CD4-positive, alpha-beta T cell treated with Interleukin-2 at 100 ng/mL for 4 hours (primary cell): ENCODE data around the gene PTPRN2.
"Not testable (repeated sequence)": the region's sequence is repeated elsewhere in the genome, so short reads cannot be mapped to it uniquely, and the experiment has no call there.

ENCODE experiments used
- DNase-seq: peaks from one replicate; pipeline ENCODE4 v3.0.0-alpha.2; 2020; ENCODE audit warnings: low spot score

PTPRN2 gene

DNA sequence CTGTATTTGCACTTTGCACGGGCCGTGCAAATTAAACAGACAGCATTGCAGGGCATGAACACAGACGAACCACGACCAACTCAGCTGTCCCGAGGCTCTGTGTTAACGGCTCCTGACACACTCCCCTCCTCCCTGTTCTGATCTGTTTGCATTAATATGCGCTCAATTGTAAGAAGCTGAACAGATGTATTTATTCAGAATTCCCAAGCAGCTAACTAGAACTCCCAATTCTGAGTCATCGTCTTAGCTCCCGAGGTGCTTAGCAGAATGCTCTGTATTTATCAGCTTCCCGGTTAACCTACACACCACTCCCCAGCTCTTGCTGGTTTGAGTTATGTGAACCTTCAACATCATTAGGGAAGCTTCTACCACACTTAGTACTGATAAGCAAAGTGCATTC lies 286.4 kb downstream of the PTPRN2 start:
- no peak for DNase-seq

GRCh38 chr7:158300427-158300826 lies 287.2 kb downstream of the PTPRN2 start:
- no peak for DNase-seq

DNA sequence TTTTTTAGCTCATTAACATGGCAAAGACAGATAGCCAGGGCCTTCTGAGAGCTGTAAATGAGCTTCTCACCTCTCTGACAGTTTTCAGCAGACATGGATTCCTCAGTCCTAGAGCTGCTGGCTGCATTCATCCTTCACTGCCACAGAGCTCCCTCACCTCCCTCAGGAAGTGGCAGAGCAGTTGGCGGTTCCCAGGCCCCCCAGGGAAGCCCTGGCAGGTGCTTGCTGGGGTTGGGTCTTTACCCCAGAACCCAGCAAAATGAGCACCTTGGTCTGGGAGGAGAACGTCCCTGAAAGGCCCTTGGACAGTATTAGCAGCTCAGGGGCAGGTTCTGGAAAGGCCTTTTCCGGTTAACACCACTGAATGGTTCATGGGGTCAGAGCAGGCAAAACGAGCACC lies 288.0 kb downstream of the PTPRN2 start:
- DNase-seq, result no peak

DNA sequence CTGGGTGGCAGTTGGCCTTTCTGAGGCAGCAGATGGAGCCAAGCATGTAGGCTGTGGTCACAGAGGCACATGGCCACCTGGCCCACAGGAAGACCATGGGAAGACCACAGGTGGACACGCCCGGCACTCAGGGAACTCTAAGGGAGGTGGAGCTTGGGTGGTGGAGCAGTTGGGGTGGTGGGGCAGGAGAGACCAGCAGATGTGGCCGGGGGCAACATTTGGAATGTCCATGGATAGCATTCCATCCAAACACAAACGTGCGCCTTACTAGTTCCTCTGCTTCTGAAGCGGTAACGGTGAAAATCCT lies 290.9 kb downstream of the PTPRN2 start:
- no peak for DNase-seq

DNA sequence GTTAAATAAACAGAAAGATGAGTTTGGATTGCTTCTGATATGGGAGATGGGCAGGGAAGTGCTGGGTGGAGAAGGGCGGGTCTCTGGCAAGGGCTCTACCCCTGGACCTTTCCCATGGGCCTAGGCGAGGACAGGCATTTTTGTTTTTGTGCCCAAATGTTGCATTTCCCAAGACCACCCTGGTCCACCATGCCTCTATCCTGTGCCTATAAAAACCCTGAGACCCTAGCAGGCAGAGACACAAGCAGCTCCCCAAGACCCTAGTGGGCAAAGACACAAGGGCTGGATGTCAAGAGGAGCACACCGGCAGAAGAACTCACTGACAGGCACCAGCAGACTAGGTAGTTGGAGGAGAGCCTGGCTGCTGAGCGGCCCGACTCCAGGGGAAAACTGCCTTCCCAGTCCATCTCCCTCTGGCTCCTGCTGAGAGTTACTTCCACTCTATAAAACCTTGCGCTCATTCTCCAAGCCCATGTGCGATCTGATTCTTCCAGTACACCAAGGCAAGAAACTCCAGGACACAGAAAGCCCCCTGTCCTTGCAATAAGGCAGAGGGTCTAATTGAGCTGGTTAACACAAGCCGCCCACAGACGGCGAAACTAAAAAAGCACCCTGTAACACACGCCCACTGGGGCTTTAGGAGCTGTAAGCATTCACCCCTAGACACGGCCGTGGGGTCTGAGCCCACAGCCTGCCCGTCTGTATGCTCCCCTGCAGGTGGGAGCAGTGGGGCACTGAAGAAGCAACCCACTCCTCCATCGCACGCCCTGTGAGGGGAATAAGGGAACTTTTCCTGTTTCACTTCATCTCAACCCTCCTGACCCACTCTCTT lies 291.4 kb downstream of the PTPRN2 start:
- DNase-seq, result no peak

DNA sequence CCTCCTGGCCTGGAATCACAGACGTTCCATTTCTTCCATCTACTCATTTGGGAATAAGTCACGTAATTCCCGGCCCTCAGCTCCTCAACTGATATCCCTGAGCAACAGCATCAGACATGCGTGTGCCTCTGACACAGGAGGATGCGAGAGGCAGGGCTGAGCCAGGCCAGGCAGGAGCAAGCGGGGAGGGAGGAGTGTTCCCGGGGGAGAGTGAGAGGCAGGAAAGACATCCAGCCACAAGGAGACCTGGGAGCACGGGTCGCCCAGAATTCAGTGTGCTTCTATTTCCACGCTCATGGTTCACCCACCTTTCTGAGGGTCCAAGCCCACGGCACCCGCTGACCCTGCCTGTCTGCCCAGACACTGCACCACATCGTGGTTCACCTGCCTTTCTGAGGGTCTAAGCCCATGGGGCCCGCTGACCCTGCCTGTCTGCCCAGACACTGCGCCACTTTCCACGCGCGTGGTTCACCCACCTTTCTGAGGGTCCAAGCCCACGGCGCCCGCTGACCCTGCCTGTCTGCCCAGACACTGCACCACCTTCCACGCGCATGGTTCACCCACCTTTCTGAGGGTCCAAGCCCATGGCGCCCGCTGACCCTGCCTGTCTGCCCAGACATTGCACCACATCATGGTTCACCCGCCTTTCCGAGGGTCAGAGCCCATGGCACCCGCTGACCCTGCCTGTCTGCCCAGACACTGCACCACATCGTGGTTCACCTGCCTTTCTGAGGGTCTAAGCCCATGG lies 293.0 kb downstream of the PTPRN2 start:
- not testable (repeated sequence) for DNase-seq

- DNase-seq, result no peak
Observed at GRCh38 chr7:158292948-158293347, 294.7 kb downstream of the PTPRN2 start.

GRCh38 chr7:158291998-158292397 lies 295.6 kb downstream of the PTPRN2 start:
- no peak for DNase-seq

- no peak for DNase-seq
Observed at GRCh38 chr7:158289761-158290523, 297.7 kb downstream of the PTPRN2 start.

- DNase-seq, result no peak
Observed at GRCh38 chr7:158289231-158289630, 298.4 kb downstream of the PTPRN2 start.

DNA sequence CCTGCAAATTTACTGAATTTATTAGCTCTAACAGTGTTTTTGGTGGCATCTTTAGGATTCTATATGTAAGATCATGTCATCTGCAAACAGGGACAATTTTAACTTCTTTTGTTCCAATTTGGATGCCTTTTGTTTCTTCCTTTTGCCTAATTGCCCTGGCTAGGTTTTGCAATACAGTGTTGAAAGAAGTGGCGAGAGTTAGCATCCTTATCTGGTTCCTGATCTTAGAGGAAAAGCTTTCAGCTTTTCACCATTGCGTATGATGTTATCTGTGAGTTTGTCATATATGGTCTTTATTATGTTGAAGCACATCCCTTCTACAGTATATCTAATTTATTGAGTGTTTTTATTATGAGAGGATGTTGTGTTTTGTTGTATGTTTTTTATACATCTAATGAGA lies 301.4 kb downstream of the PTPRN2 start:
- DNase-seq, result no peak

DNA sequence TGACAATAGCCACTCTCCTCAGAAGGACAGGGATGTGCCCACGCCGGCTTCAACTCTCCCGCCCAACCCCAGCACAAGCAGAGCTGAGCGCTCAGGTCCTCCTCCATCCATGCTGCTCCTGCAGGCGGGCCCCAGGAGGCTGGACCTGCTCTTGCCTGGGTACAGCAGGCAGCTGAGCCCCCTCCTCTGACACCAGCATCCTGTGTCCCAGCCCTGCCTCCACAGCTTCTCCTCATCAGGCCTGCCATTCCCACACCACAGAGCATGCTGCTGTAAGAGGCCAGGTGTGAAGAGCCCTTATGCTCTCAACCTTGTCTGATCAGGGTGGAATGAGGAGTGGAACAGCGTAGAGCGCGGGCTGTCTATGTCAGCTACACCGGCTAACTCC lies 302.2 kb downstream of the PTPRN2 start:
- DNase-seq, result no peak

GRCh38 chr7:158284617-158285382 lies 302.8 kb downstream of the PTPRN2 start:
- no peak for DNase-seq

DNA sequence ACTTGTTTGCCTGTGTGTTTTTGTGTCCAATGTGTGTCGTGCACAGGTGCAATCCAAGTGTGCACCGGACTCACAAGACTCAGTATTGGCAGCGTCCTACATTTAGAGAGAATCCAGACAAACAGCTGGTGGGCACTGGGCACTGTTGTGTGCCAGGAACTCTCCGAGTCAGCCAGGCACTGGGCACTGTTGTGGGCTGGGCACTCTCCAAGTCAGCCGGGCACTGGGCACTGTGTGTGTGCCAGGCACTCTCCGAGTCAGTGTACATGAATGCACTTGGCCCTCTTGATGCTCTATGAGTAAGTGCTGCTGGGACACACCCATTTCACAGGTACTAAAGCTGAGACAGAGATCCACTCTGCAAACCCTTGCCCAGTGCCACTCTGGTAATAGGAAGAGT lies 303.5 kb downstream of the PTPRN2 start:
- no peak for DNase-seq

GRCh38 chr7:158283016-158283974 lies 304.3 kb downstream of the PTPRN2 start:
- DNase-seq, result no peak

- no peak for DNase-seq
Observed at GRCh38 chr7:158282461-158283001, 305.1 kb downstream of the PTPRN2 start.

DNA sequence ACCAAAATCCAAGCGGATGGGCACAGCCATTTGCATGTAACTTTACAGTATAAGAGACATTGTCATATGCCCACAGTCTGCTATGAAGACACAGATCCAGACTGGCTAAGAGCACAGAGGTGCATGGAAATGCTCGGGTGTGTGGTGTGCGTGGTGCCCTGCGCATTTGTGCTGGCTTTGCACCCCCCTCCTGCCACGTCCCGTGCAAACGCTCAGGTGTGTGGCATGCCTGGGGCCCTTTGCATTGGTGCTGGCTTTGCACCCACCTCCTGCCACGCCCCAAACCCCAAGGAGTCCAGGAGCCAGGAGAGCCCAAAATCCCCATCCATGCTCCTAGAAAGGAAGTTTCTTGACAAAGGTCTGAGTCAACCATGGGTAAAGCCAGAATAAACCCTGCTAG lies 306.2 kb downstream of the PTPRN2 start:
- DNase-seq, result no peak

DNA sequence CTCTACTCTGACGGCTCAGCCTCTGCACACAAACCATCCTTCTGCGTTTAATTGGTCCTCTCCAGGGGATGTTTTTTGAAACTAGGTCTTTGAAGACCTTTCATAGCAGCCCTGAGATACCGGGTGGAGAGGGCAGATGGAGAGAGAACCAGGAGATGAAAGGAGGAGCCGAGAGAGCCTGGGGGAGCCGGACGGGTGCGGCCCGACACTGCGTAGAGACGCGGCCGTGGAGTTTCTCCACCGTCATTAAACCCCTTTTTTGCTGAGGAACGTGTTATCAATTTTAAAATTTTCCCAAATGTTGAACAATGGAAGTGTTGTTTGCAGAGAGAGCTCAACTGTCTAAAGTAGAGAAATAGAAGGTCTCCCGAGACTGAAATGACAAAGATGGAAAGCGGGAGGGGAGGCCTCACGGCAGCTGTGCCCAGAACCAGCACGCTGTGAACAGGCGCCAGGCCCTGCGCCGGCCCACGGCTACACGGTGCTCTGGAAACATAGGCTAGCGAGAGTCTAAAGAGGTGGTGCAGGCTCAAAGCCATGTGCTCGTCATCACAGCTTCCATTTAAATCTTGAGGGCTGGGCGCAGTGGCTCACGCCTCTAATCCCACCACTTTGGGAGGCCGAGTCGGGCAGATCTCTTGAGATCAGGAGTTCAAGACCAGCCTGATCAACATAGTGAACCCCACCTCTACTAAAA lies 307.0 kb downstream of the PTPRN2 start:
- DNase-seq, result no peak

- DNase-seq, result no peak
Observed at GRCh38 chr7:158279539-158280447, 307.8 kb downstream of the PTPRN2 start.
